ENCODE data around the gene CACNG4. TPM values are rescaled to one million over a fixed set of nuclear protein-coding genes. Genes with fewer than 3 reads are reported as not detected.

Gene CACNG4
- total RNA-seq, 1 donor from 2014 or later: 0.10 TPM

Other genes with a start within 250 kb of the CACNG4 start
- gene CACNG5, start 129.6 kb upstream of the CACNG4 start, total RNA-seq: not detected
- not detected for gene CACNG1, start 79.8 kb downstream of the CACNG4 start, total RNA-seq

Measured in left lobe of liver (tissue), 1 donor.